Upper lobe of right lung (tissue), 1 donor: ENCODE results near the gene TBC1D2. TPM values are rescaled to one million over a fixed set of nuclear protein-coding genes. Genes with fewer than 3 reads are reported as not detected.

Source experiments
- ATAC-seq: fragments of 200-7000 bp; cut with Tn5 transposase; one replicate; pipeline ENCODE4 v1.9.1; 2020; ENCODE audit warnings: mild to moderate bottlenecking, moderate library complexity
- DNase-seq: peaks from one replicate; pipeline ENCODE4 v3.0.0-alpha.2; 2020
- H3K27ac ChIP-seq: fragments of 200-600 bp; one replicate; pipeline ENCODE4 v1.8.0; 2022
- H3K27me3 ChIP-seq: fragments of 200-600 bp; one replicate; pipeline ENCODE4 v1.8.0; 2022; ENCODE audit warnings: mild to moderate bottlenecking
- H3K36me3 ChIP-seq: fragments of 200-600 bp; one replicate; pipeline ENCODE4 v1.8.0; 2022
- H3K4me1 ChIP-seq: fragments of 200-600 bp; one replicate; pipeline ENCODE4 v1.8.0; 2022
- H3K4me3 ChIP-seq: fragments of 200-600 bp; one replicate; pipeline ENCODE4 v1.8.0; 2022; ENCODE audit warnings: mild to moderate bottlenecking
- H3K9me3 ChIP-seq: fragments of 200-600 bp; one replicate; pipeline ENCODE4 v1.8.0; 2022
- CTCF ChIP-seq: fragments of 200-600 bp; IDR thresholded peaks from one replicate; pipeline ENCODE4 v1.8.0; 2022; ENCODE audit warnings: antibody characterized with exemption
- intact Hi-C: fragments of 100-400 bp; cut with DNase I; formaldehyde crosslinking; loops from one replicate; pipeline ENCODE4 v1.11.0; 2022
- total RNA-seq: library from RNA; stranded (reverse); fragmentation: NEBNext Ultra II Directional; extraction: Animal tissue kit (Norgen Biotek cat#: 25700); gene quantifications from one replicate; pipeline ENCODE4 v1.2.1, GENCODE V29; 2021
- donor health status: DM: no; HTN: yes; CAD: no; lungs with severe emphysema.

The TBC1D2 gene
- total RNA-seq, 1 donor from 2014 or later = 71.8 TPM

GRCh38 chr9:98217255-98217654 lies 38.2 kb downstream of the TBC1D2 start:
- H3K27ac ChIP-seq = no peak overlapping the region
- ATAC-seq = no peak
- TF ChIP-seq CTCF = no peak

GRCh38 chr9:98216391-98216790 lies 39.1 kb downstream of the TBC1D2 start:
- H3K4me1 ChIP-seq = no peaks in the 10 kb centered on the region
- ATAC-seq (no peak), DNase-seq (no peak)
- H3K4me3 ChIP-seq = no peak overlapping the region
- intact Hi-C loops = no loop called here
- TF ChIP-seq CTCF = no peak
- peaks cover 76% of the 10 kb centered on the region for H3K36me3 ChIP-seq
- no peaks in the 10 kb centered on the region for H3K27me3 ChIP-seq
- H3K9me3 ChIP-seq = no peaks in the 10 kb centered on the region
- no peak overlapping the region for H3K27ac ChIP-seq

More at GRCh38 chr9:98217255-98217654, 38.2 kb downstream of the TBC1D2 start:
- H3K4me1 ChIP-seq = no peaks in the 10 kb centered on the region
- no peaks in the 10 kb centered on the region for H3K27me3 ChIP-seq
- intact Hi-C loops = no loop called here
- DNase-seq = no peak
- H3K4me3 ChIP-seq = no peak overlapping the region
- H3K36me3 ChIP-seq = peaks cover 77% of the 10 kb centered on the region
- no peaks in the 10 kb centered on the region for H3K9me3 ChIP-seq

- intact Hi-C loops = no loop called here
- H3K4me1 ChIP-seq = no peaks in the 10 kb centered on the region
- ATAC-seq (no peak), DNase-seq (no peak)
- no peaks in the 10 kb centered on the region for H3K27me3 ChIP-seq
- H3K36me3 ChIP-seq = peaks cover 73% of the 10 kb centered on the region
- H3K4me3 ChIP-seq = no peak overlapping the region
- TF ChIP-seq CTCF = peak; percentile 21
- H3K9me3 ChIP-seq = no peaks in the 10 kb centered on the region
- no peak overlapping the region for H3K27ac ChIP-seq
These were observed 39.6 kb downstream of the TBC1D2 start for GRCh38 chr9:98215821-98216220.

- ATAC-seq (no peak), DNase-seq (no peak)
- H3K27ac ChIP-seq = no peak overlapping the region
- H3K27me3 ChIP-seq = no peaks in the 10 kb centered on the region
- TF ChIP-seq CTCF = no peak
- no peaks in the 10 kb centered on the region for H3K9me3 ChIP-seq
- H3K36me3 ChIP-seq = peaks cover 73% of the 10 kb centered on the region
- no peak overlapping the region for H3K4me3 ChIP-seq
- intact Hi-C loops = no loop called here
- H3K4me1 ChIP-seq = no peaks in the 10 kb centered on the region
These were observed 40.2 kb downstream of the TBC1D2 start for GRCh38 chr9:98215271-98215670.

- H3K27ac ChIP-seq = no peak overlapping the region
- H3K36me3 ChIP-seq = peaks cover 71% of the 10 kb centered on the region
- no peaks in the 10 kb centered on the region for H3K9me3 ChIP-seq
- intact Hi-C loops = no loop called here
- no peak for DNase-seq
- no peaks in the 10 kb centered on the region for H3K27me3 ChIP-seq
- no peaks in the 10 kb centered on the region for H3K4me1 ChIP-seq
- TF ChIP-seq CTCF = no peak
- no peak overlapping the region for H3K4me3 ChIP-seq
- ATAC-seq = peak; percentile 11
These were observed 40.6 kb downstream of the TBC1D2 start for GRCh38 chr9:98214811-98215210.

GRCh38 chr9:98211260-98211659 lies 44.2 kb downstream of the TBC1D2 start:
- no peaks in the 10 kb centered on the region for H3K27me3 ChIP-seq
- H3K36me3 ChIP-seq = peaks cover 41% of the 10 kb centered on the region
- no peak overlapping the region for H3K27ac ChIP-seq
- H3K4me1 ChIP-seq = peaks cover under 1% of the 10 kb centered on the region
- no peaks in the 10 kb centered on the region for H3K9me3 ChIP-seq
- TF ChIP-seq CTCF = no peak
- intact Hi-C loops = no loop called here
- DNase-seq (no peak), ATAC-seq (no peak)
- no peak overlapping the region for H3K4me3 ChIP-seq
